Mucosa of gallbladder (tissue), 1 donor: Measurements from ENCODE around the gene HSFX4. TPM values are rescaled to one million over a fixed set of nuclear protein-coding genes. Genes with fewer than 3 reads are reported as not detected.
A peak's percentile ranks its signal among the peaks of the same experiment; 100 is the strongest.
"Not testable (repeated sequence)": the region's sequence is repeated elsewhere in the genome, so short reads cannot be mapped to it uniquely, and the experiment has no call there.

Experiments
- DNase-seq: peaks from one replicate; pipeline ENCODE4 v3.0.0-alpha.2; 2020; ENCODE audit warnings: low spot score
- total RNA-seq: library from RNA; stranded (reverse); gene quantifications from one replicate; pipeline ENCODE4 v1.2.1, GENCODE V29; 2021
- donor health status: DM: no; HTN: no; CAD: no.

Gene HSFX4
- total RNA-seq, 1 donor from 2014 or later: not detected

DNA sequence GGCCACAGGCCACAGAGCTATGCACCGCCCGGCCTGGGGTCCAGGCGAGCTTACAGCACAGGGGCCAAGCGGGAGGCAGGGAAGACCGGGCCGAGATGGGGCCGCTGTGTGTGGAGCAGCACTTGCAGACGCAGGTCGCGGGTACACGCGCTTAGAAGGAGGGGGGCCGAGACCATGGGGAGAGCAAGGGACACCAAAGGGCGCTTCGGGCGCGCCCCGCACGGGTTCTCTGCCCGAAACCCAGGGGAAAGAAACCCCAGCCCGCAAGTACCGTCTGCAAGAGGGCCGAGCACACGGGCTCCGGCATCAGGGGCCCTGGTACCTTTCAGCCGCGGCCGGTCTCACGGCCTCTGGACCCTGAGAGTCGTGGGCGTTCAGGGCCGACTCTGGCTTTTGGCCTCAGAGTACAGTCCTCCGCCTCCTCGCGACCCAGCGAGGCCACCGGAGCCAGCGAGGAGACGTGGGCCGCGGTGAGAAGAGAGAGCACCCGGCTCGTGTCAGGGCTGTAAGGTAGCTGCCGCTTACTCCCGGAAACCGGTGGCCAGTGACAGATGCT is 8.6 kb downstream of the HSFX4 start:
- no peak for DNase-seq

DNA sequence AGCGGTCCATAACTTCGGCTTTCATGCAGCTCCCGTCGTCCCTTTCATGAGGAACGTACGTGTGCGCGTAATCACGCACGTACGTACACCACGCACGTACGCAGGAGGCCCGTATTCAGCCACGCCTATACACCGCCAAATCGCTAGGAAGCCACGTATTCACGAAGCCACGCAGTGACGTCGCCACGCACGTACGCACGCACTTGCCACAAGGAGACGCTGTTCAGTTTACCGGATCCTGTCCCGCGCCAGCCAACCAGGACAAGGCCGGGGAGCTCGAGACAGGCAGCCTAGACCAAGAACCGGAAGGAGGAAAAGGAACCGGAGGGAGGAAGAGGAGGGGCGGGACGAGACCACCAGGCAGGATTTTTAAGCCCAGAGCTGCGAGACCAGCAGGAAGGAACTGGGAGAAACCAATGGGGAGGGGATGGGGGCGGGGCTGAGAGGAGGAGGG is 9.1 kb downstream of the HSFX4 start, which contains the start of gene EOLA2:
Gene EOLA2, minus strand, starts transcription at position 65 of the 454 bp plus-strand sequence. CDS start 4,617 bp downstream, outside the sequence.
- peak; percentile 95 for DNase-seq

DNA sequence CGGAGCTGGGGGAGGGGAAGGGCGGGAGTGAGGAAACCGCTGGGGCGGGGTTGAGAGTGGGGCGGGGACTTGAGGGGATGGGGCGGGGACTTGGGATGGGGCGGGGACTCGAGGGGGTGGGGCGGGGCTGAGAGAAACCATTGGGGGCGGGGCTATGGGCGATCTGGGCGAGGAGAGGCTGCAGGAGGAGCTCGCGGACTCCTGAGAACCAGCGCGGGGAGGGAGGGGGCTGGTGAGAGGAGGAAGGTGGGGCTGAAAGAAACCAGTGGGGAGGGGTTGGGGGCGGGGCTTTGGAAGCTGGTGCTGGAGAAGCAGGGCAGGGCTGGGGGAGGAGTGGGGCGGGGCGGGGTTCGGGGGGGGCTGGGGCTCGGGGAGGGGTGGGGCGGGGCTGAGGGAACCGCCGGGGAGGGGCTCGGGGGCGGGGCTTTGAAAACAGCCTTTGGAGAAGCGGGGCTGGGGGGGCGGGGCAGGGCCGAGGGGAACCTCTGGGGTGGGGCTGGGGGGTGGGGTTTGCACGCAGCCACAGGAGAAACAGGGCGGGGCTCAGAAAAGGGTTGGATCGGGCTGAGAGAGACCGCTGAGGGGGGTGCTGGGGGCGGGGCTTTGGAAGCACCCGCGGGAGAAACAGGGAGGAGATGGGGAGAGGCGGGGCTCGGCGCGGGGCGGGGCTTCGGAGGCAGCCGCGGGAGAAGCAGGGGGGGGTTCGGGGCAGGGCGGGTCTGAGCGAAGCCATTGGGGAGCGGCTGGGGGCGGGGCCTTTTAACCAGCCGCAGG is 9.7 kb downstream of the HSFX4 start:
- DNase-seq: peak; percentile 95

DNA sequence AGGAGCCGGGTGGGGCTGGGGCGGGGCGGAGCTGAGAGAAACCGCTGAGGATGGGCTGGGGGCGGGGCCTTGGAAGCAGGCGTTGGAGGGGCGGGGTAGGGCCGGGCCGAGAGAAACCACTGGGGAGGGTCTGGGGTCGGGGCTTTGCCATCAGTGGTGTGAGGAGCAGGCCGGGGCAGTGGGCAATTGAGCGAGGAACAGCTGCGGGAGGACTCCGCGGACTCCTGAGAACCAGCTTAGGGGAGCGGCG is 10.2 kb downstream of the HSFX4 start:
- no peak for DNase-seq

GRCh38 chrX:149939905-149940673 is 10.7 kb downstream of the HSFX4 start:
- DNase-seq: peak; percentile 93

DNA sequence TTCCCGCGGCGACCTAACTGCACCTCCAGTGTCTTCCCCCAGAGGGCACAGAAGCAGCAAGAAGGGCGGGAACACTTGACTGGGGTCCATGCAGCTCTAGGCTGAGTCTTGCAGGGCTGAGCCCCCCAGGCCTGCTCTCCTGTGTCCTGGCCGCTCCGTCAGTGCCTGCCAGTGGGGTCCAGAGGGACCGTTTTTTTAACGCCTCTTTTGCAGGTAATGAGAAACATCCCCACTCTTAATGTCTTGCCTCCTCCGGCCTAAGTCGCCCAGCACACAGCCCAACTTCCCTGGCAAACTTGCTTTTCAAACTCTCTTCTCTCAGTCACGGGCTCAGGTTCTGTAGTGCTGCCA is 11.3 kb downstream of the HSFX4 start:
- DNase-seq: not testable (repeated sequence)

DNA sequence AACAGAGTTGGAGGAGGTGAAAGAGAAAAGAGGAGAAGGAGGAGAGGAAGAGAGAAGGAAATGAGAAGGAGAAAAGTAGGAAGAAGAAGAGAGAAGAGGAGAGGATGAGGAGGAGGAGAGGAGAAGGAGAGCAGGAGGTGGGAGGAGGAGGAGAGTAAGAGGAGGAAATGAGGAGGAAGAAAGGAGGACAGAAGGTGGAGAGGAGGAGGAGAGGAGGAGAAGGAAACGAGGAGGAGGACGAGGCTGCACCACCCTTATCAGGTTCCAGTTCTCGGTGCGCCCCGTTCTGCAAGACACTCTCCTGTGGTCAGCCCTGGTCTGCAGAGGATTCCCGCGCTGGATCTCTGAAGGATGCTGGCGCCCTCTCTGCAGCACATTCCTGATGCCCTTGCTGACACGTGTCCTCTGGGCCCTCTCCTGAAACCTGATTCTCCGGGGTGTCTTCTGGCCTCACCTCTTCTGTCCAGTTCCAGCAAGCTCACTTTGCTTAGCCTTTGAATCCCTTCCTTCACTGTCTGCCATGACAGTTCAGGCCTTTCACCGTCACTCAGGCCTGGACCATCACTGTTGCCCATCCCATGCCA is 15.8 kb downstream of the HSFX4 start:
- not testable (repeated sequence) for DNase-seq

DNA sequence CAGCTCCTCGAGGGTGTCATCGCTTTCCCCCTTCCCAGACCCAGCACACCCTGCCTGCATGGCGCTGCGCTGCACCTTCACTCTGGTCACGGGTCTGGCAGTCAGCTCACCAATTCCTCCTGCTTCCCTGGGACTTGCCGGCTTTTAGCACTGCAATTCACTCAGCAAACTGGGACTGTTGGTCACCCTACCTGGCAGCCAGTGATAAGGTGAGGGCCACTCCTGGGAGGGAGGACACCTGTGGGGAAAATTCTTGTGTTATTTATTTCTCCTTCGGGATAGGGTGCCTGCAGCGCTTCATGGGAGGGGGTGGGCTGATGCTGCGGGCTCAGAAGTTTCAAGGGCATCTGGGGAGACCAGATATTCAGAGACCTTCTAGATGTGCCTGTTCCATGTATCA is 16.4 kb downstream of the HSFX4 start:
- DNase-seq: not testable (repeated sequence)

DNA sequence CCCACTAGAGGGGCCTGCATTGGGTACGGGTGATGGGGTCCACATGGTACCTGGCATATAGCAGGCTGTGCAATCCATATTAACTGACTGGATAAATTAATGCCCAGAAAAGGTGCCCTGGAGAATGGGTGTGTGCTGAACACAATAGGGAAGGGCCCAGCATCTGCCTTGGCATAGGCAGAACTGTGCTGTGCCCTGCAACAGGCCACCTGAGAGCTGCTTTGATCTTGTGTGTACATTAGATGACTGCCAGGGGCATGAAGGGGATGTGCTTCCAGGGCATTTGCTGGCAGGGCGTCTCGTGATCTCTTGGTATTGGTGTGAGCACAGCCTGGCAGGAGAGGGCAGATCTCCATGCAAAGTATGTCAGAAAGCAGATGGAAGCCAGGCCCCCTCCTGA is 17.6 kb downstream of the HSFX4 start:
- DNase-seq: not testable (repeated sequence)

GRCh38 chrX:149948016-149948415 is 18.6 kb downstream of the HSFX4 start:
- no peak for DNase-seq

DNA sequence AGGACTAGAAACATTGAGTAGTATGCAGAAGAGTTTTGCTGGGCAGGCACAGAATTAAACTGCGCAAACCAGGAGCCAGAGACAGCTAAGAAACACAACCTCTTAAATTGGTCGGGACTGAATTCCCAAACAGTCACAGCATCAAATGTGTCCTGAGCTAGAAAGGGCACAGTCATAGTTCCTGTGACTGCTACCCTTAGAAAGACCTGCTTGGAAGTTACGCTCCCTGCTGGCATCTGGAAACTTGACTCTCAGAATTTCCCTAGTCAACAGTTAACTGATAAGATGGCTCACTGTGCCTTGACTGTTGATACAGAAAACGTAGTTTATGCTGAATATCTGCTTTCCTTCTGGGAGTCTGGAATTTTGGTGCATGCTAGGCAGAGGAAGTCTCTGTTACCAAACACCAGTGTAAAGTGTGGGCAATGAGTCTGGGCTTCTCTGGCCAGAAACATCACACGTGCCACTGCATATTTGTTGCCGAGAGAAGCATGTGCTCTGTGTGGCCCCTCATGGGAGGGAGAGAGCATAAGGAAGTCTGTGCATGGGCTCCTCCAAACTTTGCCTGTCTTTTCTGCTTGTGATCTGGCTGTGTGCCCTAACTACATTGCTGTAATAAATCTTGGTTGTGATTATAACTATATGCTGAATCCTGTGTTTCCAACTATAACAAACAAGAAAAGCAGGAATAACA is 20.5 kb downstream of the HSFX4 start:
- no peak for DNase-seq

DNA sequence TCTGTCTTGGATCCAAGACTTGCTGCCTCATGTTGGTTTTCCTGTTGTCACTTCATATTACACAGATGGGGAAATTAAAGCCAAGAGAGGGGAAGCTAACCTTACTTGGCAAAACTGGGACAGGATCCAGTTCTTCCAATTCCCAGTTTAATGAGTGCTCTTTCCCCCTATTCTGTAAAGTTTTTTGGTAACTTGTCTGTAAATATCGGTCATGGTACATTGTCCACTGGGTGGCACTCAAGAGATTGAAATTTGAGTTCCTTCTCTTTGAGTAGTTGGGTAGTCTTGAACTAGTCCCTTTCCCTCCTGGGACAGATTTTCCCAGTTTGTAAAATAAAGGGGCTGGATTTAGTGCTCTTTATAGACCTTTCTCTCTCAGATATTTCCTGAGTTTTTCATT is 21.3 kb downstream of the HSFX4 start:
- peak; percentile 32 for DNase-seq

- no peak for DNase-seq
These were observed 32.2 kb downstream of the HSFX4 start for GRCh38 chrX:149961572-149961971.

GRCh38 chrX:149962010-149962409 is 32.6 kb downstream of the HSFX4 start:
- DNase-seq: no peak

GRCh38 chrX:149962859-149963757 is 33.7 kb downstream of the HSFX4 start:
- peak; percentile 52 for DNase-seq

GRCh38 chrX:149979126-149979644 is 49.8 kb downstream of the HSFX4 start:
- DNase-seq: no peak
